Measurements from ENCODE around the gene TAF5L.

GRCh38 chr1:229552732-229553131 lies 73.2 kb downstream of the TAF5L start:
- TF ChIP-seq CTCF (IDR thresholded peaks at IDR 0.05) (no peak), POLR2AphosphoS5 (IDR thresholded peaks at IDR 0.05) (no peak)

Data from gastroesophageal sphincter (tissue), 3 donors.